Rectal smooth muscle tissue (tissue), 1 donor: ENCODE data around the gene MAPK6.

Source experiments
- H3K27ac ChIP-seq: one replicate; pipeline ENCODE4 v1.7.0; 2013; ENCODE audit warnings: low read depth, low read length, inconsistent platforms
- H3K27me3 ChIP-seq: one replicate; pipeline ENCODE4 v1.7.0; 2013; ENCODE audit warnings: low read length; ENCODE audit not compliant: control insufficient read depth, insufficient read depth
- H3K36me3 ChIP-seq: one replicate; pipeline ENCODE4 v1.7.0; 2013; ENCODE audit warnings: low read length; ENCODE audit not compliant: control insufficient read depth, insufficient read depth
- H3K4me1 ChIP-seq: one replicate; pipeline ENCODE4 v1.7.0; 2013; ENCODE audit warnings: low read length; ENCODE audit not compliant: control insufficient read depth, insufficient read depth
- H3K4me3 ChIP-seq: one replicate; pipeline ENCODE4 v1.7.0; 2013; ENCODE audit warnings: low read length
- H3K9ac ChIP-seq: one replicate; pipeline ENCODE4 v1.7.0; 2013; ENCODE audit warnings: low read length

Gene MAPK6

DNA sequence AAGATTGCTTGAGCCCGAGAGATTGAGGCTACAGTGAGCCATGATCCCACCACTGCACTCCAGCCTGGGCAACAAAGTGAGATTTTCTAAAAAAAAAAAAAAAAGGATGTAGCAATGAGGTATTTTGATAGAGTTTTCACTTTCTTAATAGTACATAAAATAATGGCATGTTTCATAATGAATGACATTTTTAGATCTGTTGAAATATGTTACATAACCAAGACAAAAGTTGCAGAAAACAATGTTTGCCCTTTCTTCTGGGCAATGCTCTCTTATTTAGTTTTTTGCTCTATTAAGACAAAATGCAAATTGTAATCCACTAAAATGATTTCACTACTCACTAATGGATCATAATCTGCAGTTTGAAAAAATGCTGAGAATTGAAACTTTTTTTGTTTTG, 4.4 kb upstream of the MAPK6 start:
- Histone ChIP-seq H3K27me3 (no peaks in the 10 kb centered on the region), H3K27ac (no peak overlapping the region), H3K9ac (no peak overlapping the region), H3K36me3 (no peaks in the 10 kb centered on the region), H3K4me1 (peaks cover 17% of the 10 kb centered on the region), H3K4me3 (no peak overlapping the region)

DNA sequence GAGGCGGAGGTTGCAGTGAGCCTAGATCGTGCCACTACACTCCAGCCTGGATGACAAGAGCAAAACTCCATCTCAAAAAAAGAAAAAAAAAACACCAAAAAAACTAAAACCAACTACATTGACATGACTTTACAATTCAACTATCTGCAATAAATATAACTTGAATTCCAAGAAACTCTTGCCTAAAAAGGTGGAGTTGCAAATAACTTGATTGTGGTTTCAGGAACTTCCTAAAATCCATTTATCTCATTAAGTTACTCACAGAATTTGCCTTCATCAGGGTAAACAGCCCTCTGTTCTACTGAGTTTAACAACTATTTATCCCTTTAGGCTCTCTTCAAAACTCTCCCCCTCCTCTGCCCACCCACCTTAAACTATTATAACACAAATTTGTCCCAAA, 2.7 kb upstream of the MAPK6 start:
- Histone ChIP-seq H3K9ac (no peak overlapping the region), H3K36me3 (no peaks in the 10 kb centered on the region), H3K27ac (no peak overlapping the region), H3K4me3 (no peak overlapping the region), H3K27me3 (no peaks in the 10 kb centered on the region), H3K4me1 (peaks cover 21% of the 10 kb centered on the region)

DNA sequence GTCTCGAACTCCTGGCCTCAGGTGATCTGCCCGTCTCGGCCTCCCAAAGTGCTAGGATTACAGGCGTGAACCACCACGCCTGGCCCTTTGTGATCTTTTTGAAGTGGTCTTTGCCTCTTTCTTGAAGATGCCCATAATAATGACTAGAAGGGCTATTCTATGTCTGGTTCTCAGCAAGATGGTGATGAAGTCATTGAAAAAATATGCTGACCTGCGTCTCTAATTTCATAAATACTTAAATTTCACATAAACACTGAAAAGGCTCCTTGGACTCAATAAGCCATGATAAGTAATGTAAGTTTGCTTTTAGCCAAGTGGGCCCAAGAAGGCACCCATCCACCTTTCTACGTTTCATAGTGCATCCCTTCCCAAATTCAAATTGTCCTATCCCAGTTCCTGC, 775 bp upstream of the MAPK6 start:
- H3K9ac ChIP-seq = peak overlapping the region; percentile 93
- peak overlapping the region; percentile 90 for H3K4me3 ChIP-seq
- peaks cover 18% of the 10 kb centered on the region for H3K4me1 ChIP-seq
- H3K27me3 ChIP-seq = no peaks in the 10 kb centered on the region
- H3K36me3 ChIP-seq = no peaks in the 10 kb centered on the region
- peak overlapping the region; percentile 93 for H3K27ac ChIP-seq

DNA sequence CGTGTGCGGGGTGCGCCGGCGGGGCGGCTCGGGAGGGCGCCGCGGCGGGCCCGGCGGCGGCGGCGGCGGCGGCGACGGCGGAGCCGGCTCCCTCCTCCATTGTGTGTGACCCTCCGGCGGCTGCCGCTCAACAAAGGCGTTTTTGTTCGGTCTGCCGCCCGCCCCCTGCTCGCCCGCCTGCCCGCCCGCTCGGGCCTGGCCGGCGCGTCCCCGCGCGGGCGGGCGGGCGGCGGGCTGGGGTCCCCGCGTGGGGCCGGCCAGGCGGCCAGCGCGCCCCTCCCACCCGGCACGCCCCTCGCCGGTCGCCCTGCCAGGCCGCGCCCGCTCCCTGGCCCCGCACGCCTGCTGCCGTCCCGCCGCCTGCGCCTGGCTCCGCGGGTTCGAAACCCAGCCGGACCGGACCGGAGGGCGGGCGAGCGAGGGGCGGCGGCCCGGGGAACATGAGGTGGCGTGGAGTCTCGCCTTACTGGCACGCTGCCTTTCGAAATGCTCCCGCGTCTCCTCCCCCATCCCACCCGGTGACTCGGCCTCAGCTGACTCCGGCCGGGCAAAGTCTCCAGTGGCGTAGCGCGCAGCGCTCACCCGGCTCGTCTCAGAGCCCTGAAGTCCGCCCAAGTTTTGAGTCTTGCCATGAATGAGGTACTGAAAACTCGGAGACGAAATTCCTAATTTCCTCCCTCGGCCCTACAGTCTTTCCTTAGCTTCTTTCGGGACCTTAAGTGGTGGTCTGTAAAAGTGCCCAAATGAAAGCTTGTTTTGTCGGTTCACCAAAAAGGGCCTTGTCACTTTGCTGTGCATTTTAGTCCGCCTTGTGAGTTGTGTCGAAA, 588 bp downstream of the MAPK6 start:
- Histone ChIP-seq H3K27ac (peak overlapping the region; percentile 93), H3K4me1 (peaks cover 18% of the 10 kb centered on the region), H3K36me3 (no peaks in the 10 kb centered on the region), H3K9ac (peak overlapping the region; percentile 66), H3K27me3 (no peaks in the 10 kb centered on the region), H3K4me3 (peak overlapping the region; percentile 90)

DNA sequence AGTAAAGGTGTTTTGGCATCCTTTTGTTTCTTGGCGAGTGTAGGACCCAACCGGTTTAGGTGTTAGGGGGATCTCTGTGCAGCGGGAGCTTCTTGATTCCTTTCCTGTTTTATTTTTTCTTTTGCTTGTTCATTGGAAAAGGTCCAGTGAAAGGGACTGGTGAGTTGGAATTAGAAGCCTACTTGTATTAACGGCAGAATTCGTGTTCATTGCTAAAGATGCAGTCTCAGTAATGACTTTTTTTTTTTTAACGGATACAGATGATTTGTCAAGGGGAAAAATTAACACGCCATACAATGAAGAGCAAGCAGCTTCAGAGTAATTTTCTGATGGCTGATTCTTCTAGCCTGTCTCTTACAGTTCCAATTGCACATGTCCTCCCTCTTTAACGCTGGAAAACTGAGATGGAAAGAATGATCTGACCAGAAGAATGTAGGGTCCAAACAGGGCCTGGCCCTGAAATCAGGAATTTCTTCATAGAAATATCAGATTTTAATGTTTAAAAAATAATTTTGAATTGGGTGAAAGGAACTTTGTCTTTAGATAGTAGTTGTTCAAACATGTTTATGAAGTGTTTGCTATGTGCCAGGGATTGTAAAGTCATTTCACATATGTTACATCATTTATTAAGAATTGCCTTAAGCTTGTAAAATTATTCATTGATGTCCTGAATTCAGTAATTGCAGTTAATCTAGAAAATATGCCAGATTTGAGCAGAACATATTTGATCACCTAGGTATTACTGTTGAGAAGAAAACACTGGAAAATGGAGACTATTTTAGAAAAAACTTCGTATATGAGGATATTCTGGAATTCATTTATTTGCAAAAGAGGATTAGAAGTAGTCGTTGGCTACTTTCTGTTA, 1.4 kb downstream of the MAPK6 start:
- H3K4me1 ChIP-seq = peaks cover 18% of the 10 kb centered on the region
- H3K27ac ChIP-seq = peak overlapping the region; percentile 93
- peak overlapping the region; percentile 66 for H3K9ac ChIP-seq
- H3K4me3 ChIP-seq = peak overlapping the region; percentile 83
- no peaks in the 10 kb centered on the region for H3K27me3 ChIP-seq
- no peaks in the 10 kb centered on the region for H3K36me3 ChIP-seq

DNA sequence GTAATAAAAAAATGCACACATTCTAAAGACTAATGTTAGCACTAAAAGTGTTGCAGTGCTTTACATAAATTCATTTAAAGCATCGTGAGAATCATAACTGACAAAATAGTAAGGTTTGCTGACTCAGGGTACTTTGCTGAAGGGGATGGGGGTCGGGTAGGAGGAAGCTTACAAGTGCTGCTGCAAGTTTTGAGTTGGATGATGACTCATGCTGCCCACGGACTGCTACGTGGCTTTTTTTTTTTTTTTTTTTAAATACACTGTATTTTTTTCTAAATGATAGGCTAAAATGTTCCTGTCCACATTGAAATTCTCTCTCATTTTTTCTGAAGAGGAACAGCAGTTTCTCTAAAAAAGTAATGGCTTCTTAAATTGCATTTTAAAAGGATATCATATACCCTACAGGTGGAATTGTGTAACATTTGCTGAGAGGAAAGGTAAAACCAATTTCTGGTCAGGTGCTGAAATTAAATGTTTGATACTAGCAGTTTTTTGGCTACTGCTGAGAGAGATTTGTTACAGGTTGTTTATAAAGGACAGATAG, 2.2 kb downstream of the MAPK6 start:
- no peak overlapping the region for H3K9ac ChIP-seq
- H3K27ac ChIP-seq = peak overlapping the region; percentile 93
- H3K4me3 ChIP-seq = peak overlapping the region; percentile 83
- H3K27me3 ChIP-seq = no peaks in the 10 kb centered on the region
- H3K36me3 ChIP-seq = no peaks in the 10 kb centered on the region
- peaks cover 18% of the 10 kb centered on the region for H3K4me1 ChIP-seq

DNA sequence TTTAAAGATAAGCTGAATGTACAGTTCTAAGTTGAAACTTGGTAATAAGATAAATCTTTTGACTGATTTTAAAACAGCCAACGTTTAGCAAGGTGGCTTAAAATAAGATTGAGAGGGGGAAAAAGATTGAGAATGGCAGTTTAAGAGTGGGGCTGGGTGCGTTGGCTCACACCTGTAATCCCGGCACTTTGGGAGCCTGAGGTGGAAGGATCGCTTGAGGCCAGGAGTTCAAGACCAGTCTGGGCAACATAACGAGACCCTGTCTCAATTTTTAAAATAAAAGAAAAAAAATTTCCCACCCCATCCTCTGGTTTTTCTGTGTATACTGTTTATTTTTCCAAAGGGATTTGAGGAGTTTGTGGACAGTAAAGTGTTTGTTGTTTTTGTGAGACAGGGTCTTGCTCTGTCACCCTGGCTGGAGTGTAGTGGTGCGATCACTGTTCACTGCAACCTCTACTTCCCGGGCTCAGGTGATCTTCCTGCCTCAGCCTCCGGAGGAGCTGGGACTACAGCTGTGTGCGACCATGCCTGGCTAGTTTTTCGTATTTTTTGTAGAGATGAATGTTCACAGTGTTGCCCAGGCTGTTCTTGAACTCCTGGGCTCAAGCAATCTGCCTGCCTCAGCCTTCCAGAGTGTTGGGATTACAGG, 3.0 kb downstream of the MAPK6 start:
- Histone ChIP-seq H3K9ac (no peak overlapping the region), H3K36me3 (no peaks in the 10 kb centered on the region), H3K27ac (peak overlapping the region; percentile 79), H3K4me3 (peak overlapping the region; percentile 1), H3K27me3 (no peaks in the 10 kb centered on the region), H3K4me1 (peaks cover 18% of the 10 kb centered on the region)

DNA sequence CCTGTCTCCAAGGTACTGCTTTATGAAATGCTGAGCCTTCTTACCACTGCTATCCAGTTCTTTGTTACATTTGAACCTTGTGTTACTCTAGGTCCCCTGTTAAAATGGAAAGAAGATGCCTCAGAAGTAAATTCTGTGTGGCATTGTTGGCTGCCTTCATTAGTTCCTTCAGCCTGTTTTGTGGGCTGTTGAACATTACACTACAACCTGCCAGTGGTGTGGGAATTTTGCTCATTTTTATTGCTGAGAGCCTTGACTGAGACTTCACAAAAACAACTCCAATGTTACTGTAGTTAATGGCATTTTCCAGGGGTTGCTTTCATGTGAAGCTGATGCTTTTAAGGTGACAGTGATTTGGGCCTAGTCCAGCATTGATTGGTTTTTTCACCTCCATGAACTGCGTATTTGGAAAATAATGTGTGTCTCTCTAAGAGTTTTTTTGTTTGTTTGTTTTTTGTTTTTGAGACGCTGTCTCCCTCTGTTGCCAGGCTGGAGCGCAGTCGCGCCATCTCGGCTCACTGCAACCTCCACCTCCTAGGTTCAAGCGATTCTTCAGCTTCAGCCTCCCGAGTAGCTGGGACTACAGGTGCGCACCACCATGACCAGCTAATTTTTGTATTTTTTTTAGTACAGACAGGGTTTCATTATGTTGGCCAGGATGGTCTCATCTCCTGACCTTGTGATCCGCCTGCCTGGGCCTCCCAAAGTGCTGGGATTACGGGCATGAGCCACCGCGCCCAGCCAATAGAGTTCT, 4.3 kb downstream of the MAPK6 start:
- Histone ChIP-seq H3K27ac (no peak overlapping the region), H3K4me1 (peaks cover 18% of the 10 kb centered on the region), H3K36me3 (no peaks in the 10 kb centered on the region), H3K4me3 (no peak overlapping the region), H3K27me3 (no peaks in the 10 kb centered on the region), H3K9ac (no peak overlapping the region)

DNA sequence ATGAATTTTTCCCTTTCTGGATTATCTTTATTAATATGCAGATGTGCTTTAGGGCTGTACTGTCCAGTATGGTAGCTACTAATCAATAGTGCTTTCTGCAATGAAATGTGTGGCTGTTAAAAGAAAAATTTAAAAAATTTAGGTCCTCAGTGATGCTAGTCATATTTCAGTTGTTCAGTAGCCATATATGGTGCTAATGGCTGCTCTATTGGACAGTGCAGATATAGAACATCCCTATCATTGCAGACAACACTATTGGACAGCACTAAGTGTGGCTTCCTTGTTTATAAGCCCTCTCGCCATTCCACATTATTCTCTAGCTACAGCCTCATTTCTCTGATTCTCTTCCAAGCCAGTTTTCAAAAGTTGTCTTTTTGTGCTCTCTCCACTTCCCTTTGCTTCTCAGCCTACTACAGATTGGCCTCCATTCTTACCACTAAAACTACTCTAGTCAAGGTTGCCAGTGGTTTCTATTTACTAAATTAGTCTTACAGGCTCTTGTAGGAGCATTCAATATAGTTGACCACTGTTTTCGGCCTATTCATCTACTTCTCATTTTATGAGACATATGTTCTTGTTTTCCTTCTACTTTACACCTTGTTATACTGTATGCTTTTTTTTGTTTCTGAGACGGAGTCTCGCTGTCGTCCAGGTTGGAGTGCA, 9.5 kb downstream of the MAPK6 start:
- Histone ChIP-seq H3K27me3 (no peaks in the 10 kb centered on the region), H3K4me1 (no peaks in the 10 kb centered on the region), H3K36me3 (no peaks in the 10 kb centered on the region), H3K9ac (no peak overlapping the region), H3K27ac (no peak overlapping the region), H3K4me3 (no peak overlapping the region)

DNA sequence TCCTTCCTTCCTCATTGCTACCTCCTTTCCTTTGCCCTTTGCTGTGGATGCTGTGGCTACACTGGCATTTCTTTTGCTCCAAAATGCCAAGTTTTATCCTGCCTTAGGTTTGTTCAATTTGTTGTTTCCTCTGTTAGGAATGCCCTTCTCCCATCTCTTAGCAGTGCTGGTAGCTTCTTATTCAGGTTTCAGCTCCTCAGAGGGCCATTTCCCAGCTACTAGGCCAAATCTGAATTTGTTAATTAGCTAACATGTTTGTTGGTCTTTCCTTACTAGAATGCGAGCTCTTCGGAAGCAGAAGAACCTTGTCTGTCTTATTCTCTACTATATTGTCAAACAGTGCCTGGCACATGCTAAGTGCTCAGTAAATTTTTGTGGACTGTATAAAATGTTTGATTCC, 11.0 kb downstream of the MAPK6 start:
- Histone ChIP-seq H3K4me1 (no peaks in the 10 kb centered on the region), H3K9ac (no peak overlapping the region), H3K27me3 (no peaks in the 10 kb centered on the region), H3K36me3 (no peaks in the 10 kb centered on the region), H3K27ac (no peak overlapping the region), H3K4me3 (no peak overlapping the region)

DNA sequence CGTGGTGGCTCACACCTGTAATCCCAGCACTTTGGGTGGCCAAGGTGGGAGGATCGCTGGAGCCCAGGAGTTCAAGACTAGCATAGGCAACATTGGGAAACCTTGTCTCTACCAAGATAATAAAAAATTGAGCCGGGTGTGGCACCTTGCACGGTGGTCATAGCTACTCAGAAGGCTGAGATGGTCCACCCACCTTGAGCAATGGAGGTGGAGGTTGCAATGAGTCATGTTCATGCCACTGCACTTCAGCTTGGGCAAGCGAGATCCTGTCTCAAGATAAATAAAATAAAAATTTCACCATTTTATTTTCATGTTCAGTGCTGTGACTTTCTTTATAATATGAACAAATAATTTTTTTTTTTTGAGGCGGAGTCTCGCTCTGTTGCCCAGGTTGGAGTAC, 12.5 kb downstream of the MAPK6 start:
- H3K27ac ChIP-seq = no peak overlapping the region
- no peaks in the 10 kb centered on the region for H3K36me3 ChIP-seq
- no peaks in the 10 kb centered on the region for H3K27me3 ChIP-seq
- H3K9ac ChIP-seq = no peak overlapping the region
- H3K4me3 ChIP-seq = no peak overlapping the region
- H3K4me1 ChIP-seq = no peaks in the 10 kb centered on the region
